ENCODE data around the gene CELA3B.
"Not testable (repeated sequence)": the region's sequence is repeated elsewhere in the genome, so short reads cannot be mapped to it uniquely, and the experiment has no call there.

GRCh38 chr1:21983539-21983938 is 6.7 kb downstream of the CELA3B start:
- not testable (repeated sequence) for TF ChIP-seq CTCF (IDR thresholded peaks at IDR 0.05; ENCODE audit: borderline replicate concordance, extremely low read depth, low read length, poor library complexity, severe bottlenecking); EZH2 (IDR thresholded peaks at IDR 0.05; ENCODE audit: borderline replicate concordance, low read depth, low read length, severe bottlenecking)
